ENCODE results near the gene CFB. TPM values are rescaled to one million over a fixed set of nuclear protein-coding genes. Genes with fewer than 3 reads are reported as not detected.

Gene CFB
- total and polyA plus RNA-seq, 2 of the 13 experiments (the other 11 are each of a cell fraction or from before 2014, with no cell fraction given): 171 to 513 TPM

- TF ChIP-seq RXRB (CRISPR knock-in tag; IDR thresholded peaks at IDR 0.05; ENCODE audit: borderline replicate concordance) (peak; percentile 31; the same call in 1 of the 2 replicates), GABPA (IDR thresholded peaks at IDR 0.05; ENCODE audit: low read depth, low read length) (no peak), GABPA (CRISPR knock-in tag; IDR thresholded peaks at IDR 0.05; ENCODE audit: low read depth) (no peak), SP2 (CRISPR knock-in tag; IDR thresholded peaks at IDR 0.05) (no peak), ATF6 (CRISPR knock-in tag; conservative IDR thresholded peaks at IDR 0.05) (no peak), ZBTB49 (CRISPR knock-in tag; IDR thresholded peaks at IDR 0.05; ENCODE audit: borderline replicate concordance) (no peak), KLF16 (CRISPR knock-in tag; IDR thresholded peaks at IDR 0.05) (0 out of 4 replicates have a peak, but pooled peaks of 1 of the 2 experiments have one; percentile 14), DBP (CRISPR knock-in tag; IDR thresholded peaks at IDR 0.05; ENCODE audit: not compliant biosample characterization) (no peak), ZNF101 (CRISPR knock-in tag; IDR thresholded peaks at IDR 0.05; ENCODE audit: borderline replicate concordance, low read depth) (no peak), NR2F2 (IDR thresholded peaks at IDR 0.05; ENCODE audit: borderline replicate concordance, low read depth) (no peak), NCOR1 (IDR thresholded peaks at IDR 0.05; ENCODE audit: borderline replicate concordance, low read length) (peak; percentile 43; the same call in 1 of the 2 replicates), ARNT (IDR thresholded peaks at IDR 0.05) (no peak), ZNF740 (CRISPR knock-in tag; IDR thresholded peaks at IDR 0.05) (no peak), GATAD2A (CRISPR knock-in tag; IDR thresholded peaks at IDR 0.05) (peak; percentile 54; the same call in 1 of the 2 replicates), ZBTB39 (CRISPR knock-in tag; IDR thresholded peaks at IDR 0.05) (no peak), FOSL2 (CRISPR knock-in tag; IDR thresholded peaks at IDR 0.05) (no peak), MTF2 (CRISPR knock-in tag; IDR thresholded peaks at IDR 0.05; ENCODE audit: borderline replicate concordance) (no peak), ZNF841 (CRISPR knock-in tag; IDR thresholded peaks at IDR 0.05; ENCODE audit: borderline replicate concordance) (no peak), IKZF4 (CRISPR knock-in tag; IDR thresholded peaks at IDR 0.05; ENCODE audit: borderline replicate concordance, low read depth, not compliant biosample characterization) (no peak), ZNF792 (CRISPR knock-in tag; IDR thresholded peaks at IDR 0.05) (no peak), ADNP (CRISPR knock-in tag; IDR thresholded peaks at IDR 0.05) (no peak), NCOA2 (CRISPR knock-in tag; IDR thresholded peaks at IDR 0.05) (no peak), PPARG (CRISPR knock-in tag; conservative IDR thresholded peaks at IDR 0.05) (no peak), SPEN (CRISPR knock-in tag; IDR thresholded peaks at IDR 0.05; ENCODE audit: low read depth) (no peak)
These were observed 38.6 kb upstream of the CFB start (continued) for GRCh38 chr6:31907158-31907813.
